ENCODE measurements around the gene RAB44.

GRCh38 chr6:36674942-36675341 is 22.7 kb upstream of the RAB44 start:
- TF ChIP-seq EP300 (IDR thresholded peaks at IDR 0.05) (no peak), CTCF (IDR thresholded peaks at IDR 0.05) (no peak), POLR2A (IDR thresholded peaks at IDR 0.05) (no peak)
